SU-DHL-6 (cell line): ENCODE data around the gene CYB561.

Experiments used
- EZH2phosphoT487 ChIP-seq: fragments of 200-600 bp; sonication (generic), shearing (Covaris generic); conservative IDR thresholded peaks from 2 replicates; pipeline ENCODE4 v1.6.1; 2018; ENCODE audit warnings: mild to moderate bottlenecking, antibody characterized with exemption, low read length, moderate library complexity, mixed read lengths
- TF ChIP-seq, protein P1 (sequence below): fragments of 200-600 bp; sonication (generic); IDR thresholded peaks from one replicate; pipeline ENCODE4 v1.5.1; 2017; ENCODE audit warnings: antibody characterized with exemption, mild to moderate bottlenecking, low read length, moderate library complexity; ENCODE audit not compliant: insufficient read depth, poor library complexity, severe bottlenecking

DNA sequence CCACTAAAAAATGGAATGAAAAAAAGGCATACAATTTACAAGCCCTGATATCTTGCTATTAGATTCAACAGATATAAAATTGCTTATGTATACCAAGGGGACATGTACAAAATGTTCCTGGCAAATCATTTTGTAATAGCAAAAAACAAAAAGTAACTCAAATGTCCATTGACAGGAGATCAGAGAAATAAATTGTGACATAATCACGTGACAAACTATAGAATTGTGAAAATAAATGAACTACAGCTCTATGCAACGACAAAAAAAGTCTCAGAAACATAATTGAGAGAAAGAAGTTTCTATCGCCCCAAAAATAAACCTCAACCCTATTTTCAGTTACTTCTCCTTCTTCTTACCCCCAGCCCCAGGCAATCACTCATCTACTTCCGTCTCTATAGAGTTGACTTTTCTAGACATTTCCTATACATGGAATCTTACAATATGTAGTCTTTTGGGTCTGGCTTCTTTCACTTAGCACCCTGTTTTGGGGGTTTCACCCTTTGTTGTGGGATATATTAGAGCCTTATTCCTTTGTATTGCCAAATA lies 18.7 kb upstream of the CYB561 start:
- TF ChIP-seq EZH2phosphoT487: no peak
- TF ChIP-seq, protein P1, sequence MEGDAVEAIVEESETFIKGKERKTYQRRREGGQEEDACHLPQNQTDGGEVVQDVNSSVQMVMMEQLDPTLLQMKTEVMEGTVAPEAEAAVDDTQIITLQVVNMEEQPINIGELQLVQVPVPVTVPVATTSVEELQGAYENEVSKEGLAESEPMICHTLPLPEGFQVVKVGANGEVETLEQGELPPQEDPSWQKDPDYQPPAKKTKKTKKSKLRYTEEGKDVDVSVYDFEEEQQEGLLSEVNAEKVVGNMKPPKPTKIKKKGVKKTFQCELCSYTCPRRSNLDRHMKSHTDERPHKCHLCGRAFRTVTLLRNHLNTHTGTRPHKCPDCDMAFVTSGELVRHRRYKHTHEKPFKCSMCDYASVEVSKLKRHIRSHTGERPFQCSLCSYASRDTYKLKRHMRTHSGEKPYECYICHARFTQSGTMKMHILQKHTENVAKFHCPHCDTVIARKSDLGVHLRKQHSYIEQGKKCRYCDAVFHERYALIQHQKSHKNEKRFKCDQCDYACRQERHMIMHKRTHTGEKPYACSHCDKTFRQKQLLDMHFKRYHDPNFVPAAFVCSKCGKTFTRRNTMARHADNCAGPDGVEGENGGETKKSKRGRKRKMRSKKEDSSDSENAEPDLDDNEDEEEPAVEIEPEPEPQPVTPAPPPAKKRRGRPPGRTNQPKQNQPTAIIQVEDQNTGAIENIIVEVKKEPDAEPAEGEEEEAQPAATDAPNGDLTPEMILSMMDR: no peak
